NCI-H146 treated with DMSO at 0.1 percent for 48 hours (cell line): ENCODE measurements around the gene METAP1.
"Not testable (repeated sequence)": the region's sequence is repeated elsewhere in the genome, so short reads cannot be mapped to it uniquely, and the experiment has no call there.

Source experiments
- DNase-seq: peaks from one replicate; lab custom pipeline; 2025; ENCODE audit not compliant: unreplicated experiment; lab: John Stamatoyannopoulos, UW

METAP1 gene

DNA sequence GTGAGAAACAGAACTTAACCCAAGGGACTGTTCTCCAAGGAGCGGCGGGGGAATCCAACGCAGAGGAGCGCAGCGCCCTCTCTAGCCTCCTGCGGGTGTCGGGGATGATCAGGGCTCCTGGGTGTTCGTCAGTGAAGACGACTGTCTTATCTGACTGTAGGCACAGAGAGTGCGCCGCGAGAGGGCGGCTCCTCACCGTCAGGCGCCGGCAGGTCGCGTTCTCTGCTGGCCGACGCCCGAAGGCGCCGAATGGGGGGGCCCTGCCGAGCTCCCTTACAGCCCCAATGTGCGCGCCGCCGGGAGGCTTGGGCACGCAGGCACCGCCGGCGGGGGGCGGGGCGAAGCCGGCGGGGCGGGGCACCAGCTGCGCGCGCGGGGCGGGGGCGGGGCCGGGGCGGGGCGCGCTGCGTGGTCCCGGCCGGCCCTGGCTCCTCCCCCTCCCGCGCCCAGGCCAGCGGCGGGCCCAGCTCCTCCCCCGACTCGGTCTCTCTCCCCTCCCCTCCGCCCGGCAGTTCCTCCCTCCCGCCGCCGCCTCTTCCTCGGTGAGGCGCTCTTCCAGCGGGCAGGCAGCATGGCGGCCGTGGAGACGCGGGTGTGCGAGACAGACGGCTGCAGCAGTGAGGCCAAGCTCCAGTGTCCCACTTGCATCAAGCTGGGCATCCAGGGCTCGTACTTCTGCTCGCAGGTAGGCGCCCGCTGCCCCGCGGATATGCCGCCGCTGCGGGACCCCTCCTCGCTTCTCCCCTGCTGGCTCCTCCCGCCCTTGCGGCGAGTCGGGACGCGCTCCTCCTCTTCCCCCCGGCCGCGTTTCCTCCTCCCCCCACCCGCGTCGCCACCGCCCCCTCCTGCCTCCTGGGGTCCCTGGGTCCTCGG, at the start of gene METAP1:
Gene METAP1, plus strand, starts transcription at position 539 of the 873 bp plus-strand sequence. Its CDS starts 33 bp downstream, at position 572.
- peak; percentile 42 for DNase-seq

- DNase-seq: no peak
Observed at GRCh38 chr4:98946359-98946758, 49.2 kb upstream of the METAP1 start.

DNA sequence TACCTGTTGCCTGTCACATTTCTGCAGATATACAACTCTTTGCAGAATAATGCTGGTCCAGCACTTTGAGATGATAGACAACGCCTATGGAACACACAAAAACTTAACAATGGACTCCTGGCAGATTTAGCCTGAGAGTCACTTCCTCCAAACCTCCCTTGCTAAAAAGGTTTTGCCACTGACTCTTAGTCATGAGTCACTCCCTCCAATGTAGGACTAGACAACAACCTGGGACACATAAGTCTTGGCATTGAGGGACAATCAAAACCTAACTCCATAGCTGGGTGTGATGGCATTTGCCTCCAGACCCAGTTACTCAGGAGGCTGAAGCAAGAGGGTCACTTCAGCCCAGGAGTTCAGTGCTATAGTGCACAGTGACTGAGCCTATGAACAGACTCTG, 44.6 kb upstream of the METAP1 start:
- no peak for DNase-seq

- DNase-seq: no peak
Observed at GRCh38 chr4:98951710-98952109, 43.8 kb upstream of the METAP1 start.

- DNase-seq: no peak
Observed at GRCh38 chr4:98955229-98955628, 40.3 kb upstream of the METAP1 start.

DNA sequence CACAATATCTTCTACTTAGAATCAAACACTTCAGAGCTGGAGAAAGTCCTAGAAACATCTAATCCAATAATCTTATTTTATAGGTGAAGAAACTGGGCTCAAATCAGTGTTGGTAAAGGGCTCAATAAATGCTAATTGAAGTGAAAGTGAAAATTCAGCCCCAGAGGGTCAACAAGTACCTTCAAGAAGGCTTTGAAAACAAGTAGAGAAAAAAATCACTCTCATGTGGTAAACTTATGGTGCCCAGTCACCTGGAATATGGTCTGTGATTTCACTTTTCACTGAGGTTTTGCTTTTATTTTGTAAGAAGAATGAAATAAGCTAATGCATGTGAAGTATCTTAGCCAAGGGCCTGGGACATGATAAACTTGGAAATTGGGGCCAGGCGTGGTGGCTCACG, 37.5 kb upstream of the METAP1 start:
- no peak for DNase-seq

- no peak for DNase-seq
Observed at GRCh38 chr4:98959411-98959810, 36.1 kb upstream of the METAP1 start.

GRCh38 chr4:98961770-98962169, 33.8 kb upstream of the METAP1 start:
- no peak for DNase-seq

- DNase-seq: no peak
Observed at GRCh38 chr4:98963538-98964433, 31.7 kb upstream of the METAP1 start.

- no peak for DNase-seq
Observed at GRCh38 chr4:98966926-98967325, 28.6 kb upstream of the METAP1 start.

DNA sequence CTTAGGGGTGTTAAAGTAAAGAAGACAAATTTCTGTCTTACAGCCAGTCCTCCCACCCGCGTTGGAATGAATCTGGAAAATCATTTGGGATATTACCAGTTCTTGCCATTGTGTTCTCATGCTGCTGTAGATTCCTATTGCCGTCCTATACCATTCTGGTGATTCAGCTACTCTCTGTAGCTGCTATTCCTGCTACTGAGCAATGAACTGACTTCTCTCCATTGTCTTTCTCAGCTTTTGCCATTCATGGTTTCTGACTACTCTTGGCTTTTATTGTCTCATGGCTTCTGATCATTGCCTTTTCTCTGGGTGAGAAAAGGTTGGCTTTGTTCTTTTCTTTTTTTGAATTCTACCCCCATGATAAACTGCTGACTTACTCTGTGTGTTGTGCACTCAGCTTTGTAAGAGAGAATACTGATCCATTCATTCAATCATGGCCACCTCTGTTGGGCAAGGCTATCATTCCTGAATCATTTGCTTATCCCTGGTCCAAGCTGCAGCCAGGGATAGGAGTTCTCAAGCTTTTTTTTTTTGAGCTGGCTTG, 27.7 kb upstream of the METAP1 start:
- DNase-seq: no peak

- DNase-seq: no peak
Observed at GRCh38 chr4:98969878-98970785, 25.4 kb upstream of the METAP1 start.

- no peak for DNase-seq
Observed at GRCh38 chr4:98976716-98977115, 18.8 kb upstream of the METAP1 start.

- DNase-seq: no peak
Observed at GRCh38 chr4:98977557-98977956, 18.0 kb upstream of the METAP1 start.

DNA sequence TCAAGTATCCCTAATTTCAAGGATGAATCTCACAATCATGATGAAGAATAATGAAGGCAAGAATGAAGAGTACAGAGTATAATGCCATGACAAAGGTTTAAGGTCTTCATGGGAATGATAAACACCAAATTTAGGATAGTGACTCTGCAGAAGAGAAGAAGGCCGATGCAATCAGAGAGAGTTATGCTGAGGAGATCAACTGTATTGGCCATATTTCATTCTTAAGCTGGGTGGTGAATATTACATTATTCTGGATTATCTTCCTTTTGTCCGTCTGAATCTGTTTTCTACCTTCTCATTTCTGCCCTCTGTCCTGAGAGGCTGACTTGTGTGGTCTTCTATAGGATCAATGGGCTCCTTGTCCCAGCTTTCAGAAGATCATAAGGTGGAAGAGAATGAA, 7.8 kb upstream of the METAP1 start:
- DNase-seq: no peak

GRCh38 chr4:98992835-98993234, 2.7 kb upstream of the METAP1 start:
- DNase-seq: not testable (repeated sequence)

DNA sequence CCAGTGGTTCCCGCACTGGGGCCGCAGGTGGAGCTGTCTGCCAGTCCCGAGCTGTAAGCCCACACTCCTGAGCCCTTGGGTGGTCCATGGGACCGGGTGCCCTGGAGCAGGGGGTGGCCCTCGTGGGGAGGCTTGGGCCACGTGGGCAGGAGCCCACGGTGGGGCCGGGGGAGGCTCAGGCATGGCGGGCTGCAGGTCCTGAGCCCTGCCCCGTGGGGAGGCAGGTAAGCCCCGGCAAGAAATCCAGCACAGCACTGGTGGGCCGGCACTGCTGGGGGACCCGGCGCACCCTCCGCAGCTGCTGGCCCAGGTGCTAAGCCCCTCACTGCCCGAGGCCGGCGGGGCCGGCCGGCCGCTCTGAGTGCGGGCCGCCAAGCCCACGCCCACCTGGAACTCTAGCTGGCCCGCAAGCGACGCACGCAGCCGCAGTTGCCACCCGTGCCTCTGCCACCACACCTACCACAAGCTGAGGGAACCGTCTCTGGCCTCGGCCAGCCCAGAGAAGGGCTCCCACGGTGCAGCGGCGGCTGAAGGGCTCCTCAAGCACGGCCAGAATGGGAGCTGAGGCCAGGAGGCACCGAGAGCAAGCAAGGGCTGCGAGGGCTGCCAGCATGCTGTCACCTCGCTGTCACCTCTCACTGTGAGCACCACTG, 2.0 kb upstream of the METAP1 start:
- no peak for DNase-seq

GRCh38 chr4:98994474-98995182, 893 bp upstream of the METAP1 start:
- no peak for DNase-seq

GRCh38 chr4:98996056-98996764, 689 bp downstream of the METAP1 start:
- DNase-seq: peak; percentile 6
